SIG-M5 (cell line): Measurements from ENCODE around the gene NCBP2.
A peak's percentile ranks its signal among the peaks of the same experiment; 100 is the strongest.

Experiments used
- DNase-seq: peaks from one replicate; lab custom pipeline; 2025; lab: John Stamatoyannopoulos, UW

Gene NCBP2

GRCh38 chr3:196941729-196942225, 551 bp downstream of the NCBP2 start:
- peak; percentile 6 for DNase-seq

- DNase-seq: no peak
Measured at GRCh38 chr3:196938576-196938975, 3.8 kb downstream of the NCBP2 start.

GRCh38 chr3:196938124-196938523, 4.2 kb downstream of the NCBP2 start:
- DNase-seq: no peak

DNA sequence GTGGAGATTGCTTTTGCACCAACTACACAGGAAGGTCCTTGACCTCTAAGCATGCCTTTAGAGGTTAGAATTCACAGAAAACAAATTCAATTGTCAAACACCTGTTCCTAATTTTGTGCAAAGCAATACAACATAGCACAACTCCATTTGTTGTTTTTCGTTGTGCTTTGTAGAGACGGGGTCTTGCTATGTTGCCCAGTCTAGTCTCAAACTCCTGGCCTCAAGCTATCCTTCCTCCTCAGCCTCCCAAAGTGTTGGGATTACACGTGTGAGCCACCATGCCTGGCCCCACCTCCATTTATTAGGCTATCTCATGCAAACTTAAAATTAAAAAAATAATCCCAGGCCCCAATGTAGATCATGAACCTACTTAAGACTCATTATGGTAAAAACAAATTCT, 6.0 kb downstream of the NCBP2 start:
- DNase-seq: no peak

DNA sequence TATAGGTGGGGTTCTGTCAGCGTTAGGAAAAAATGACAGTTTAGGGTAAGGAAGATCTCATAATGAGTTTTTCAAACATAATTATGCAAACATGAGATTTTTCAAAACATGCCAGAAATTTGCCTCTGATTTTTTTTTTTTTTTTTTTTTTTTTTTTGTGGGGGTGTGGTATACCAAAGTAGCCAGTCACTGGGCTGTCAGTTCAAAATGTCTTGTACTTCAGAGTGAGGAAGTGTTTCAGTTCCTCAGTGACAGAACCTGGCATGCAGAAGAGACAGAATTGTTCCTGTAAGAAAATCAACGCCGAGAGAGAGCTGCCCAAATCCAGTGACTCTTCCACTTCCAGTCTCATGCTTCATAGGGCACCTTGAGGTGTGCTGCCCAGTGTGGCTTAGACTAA, 9.7 kb downstream of the NCBP2 start:
- no peak for DNase-seq

- no peak for DNase-seq
Measured at GRCh38 chr3:196931828-196932587, 10.3 kb downstream of the NCBP2 start.

- no peak for DNase-seq
Measured at GRCh38 chr3:196931157-196931556, 11.2 kb downstream of the NCBP2 start.

DNA sequence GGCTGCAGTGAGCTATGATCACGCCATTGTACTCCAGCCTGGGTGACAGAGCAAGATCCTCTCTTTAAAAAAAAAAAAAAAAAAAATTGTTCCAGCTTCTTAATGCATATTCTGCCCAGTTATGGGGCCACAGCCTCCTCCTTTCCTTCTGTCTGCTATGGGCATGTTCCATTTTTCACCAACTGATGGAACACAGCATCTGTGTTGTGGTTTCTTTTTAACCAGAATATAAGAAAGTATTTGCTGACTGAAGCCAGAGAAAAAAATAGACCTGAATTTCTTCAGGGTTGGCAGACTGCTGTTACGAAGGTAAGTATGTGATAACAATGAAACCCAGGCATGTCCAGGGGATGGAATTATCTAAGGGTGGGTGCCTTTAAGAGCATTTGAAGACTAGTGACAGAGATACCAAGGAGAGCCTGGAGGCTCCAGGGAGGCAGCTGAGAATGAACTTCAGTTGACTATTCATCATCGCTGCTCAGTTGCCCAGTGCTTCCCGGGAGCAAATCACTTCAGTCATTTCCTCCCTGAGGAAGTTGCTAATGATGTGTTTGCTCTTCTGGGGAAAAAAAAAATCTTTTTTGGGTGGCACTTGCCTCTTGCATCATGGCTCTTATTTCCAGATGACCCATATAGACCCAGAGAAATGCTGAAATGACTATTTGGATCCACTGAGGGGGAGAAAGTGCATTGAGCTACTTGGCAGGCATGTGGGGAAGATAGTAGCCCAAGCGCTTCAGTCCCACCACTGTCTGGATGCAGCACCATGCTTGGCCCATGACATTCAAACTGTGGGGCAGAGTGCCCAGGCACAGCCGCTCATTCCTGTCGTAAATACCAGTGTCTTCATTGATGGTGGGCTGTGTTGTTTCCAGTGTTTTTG, 14.5 kb downstream of the NCBP2 start:
- DNase-seq: no peak

GRCh38 chr3:196920733-196921132, 21.6 kb downstream of the NCBP2 start:
- DNase-seq: no peak

DNA sequence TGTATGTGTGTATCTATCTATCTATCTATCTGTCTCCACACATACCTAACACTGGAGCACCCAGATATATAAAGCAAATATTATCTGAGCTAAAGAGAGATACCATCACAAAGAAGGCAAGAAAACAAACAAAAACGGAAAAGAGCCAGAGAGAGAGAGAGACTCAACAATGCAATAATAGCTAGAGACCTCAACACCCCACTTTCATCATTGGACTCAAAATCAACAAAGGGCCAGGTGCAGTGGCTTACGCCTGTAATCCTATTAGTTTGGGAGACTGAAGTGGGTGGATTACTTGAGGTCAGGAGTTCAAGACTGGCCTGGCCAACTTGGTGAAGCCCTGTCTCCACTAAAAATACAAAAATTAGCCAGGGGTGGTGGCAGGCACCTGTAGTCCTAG, 23.4 kb downstream of the NCBP2 start:
- no peak for DNase-seq

DNA sequence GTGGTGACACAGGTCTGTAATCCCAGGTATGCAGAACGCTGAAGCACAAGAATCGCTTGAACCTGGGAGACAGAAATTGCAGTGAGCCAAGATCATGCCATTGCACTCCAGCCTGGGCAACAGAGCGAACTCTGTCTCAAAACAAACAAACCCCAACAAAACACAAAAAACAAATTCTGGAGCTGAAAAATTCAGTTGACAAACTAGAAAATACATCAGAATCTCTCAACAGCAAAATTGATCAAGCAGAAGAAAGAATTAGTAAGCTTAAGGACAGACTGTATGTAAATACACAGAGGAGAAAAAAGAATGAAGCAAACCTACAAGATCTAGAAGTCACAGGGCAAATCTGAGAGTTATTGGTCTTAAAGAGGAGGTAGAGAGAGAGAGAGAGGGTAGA, 25.3 kb downstream of the NCBP2 start:
- no peak for DNase-seq

DNA sequence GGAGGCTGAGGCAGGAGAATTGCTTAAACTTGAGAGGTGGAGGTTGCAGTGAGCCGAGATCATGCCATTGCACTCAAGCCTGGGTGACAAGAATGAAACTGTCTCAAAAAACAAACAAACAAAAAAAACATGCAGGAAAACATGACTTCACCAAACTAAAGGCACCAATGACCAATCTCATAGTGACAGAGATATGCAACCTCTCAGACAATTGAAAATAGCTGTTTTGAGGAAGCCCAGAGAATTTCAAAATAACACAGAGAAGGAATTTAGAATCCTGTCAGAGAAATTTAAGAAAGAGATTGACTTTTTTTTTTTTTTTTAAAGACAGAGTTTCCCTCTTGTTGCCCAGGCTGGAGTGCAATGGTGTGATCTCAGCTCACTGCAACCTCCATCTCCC, 26.1 kb downstream of the NCBP2 start:
- no peak for DNase-seq

DNA sequence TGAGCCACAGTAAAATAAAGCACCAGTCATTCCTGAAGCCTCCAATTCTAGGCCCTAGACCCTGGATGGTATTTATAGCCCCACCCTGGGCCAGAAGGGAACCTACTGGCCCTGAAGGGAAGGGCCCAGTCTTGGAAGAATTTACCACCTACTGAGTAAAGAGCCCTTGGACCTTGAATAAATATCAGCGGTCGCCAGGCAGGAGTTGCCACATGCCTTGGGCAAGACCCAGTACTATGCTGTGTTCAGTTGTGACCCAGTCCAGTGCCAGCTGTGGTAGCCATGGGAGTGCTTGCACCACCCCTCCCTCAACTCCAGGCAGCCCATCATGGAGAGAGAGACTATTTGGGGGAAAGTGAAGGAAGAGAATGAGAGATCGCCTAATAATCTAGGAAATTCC, 27.0 kb downstream of the NCBP2 start:
- no peak for DNase-seq

- DNase-seq: no peak
Measured at GRCh38 chr3:196914866-196915265, 27.5 kb downstream of the NCBP2 start.

- DNase-seq: no peak
Measured at GRCh38 chr3:196903740-196904139, 38.6 kb downstream of the NCBP2 start.

DNA sequence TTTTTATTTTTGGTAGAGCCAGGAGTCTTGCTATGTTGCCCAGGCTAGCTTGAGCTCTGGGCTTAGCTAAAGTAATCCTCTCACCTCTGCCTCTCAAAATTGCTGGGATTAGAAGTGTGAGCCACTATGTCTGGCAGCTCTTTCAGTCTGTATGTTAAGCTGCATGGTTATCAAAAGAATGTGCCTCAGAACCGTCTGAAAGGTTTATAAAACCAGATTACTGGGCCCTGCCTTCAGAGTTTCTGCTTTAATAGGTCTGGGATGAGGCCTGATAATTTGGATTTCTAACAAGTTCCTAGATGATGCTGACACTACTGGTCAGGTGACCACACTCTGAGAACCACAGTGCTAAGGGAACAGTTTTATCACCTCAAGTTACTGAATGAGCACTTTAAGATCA, 40.0 kb downstream of the NCBP2 start:
- no peak for DNase-seq

DNA sequence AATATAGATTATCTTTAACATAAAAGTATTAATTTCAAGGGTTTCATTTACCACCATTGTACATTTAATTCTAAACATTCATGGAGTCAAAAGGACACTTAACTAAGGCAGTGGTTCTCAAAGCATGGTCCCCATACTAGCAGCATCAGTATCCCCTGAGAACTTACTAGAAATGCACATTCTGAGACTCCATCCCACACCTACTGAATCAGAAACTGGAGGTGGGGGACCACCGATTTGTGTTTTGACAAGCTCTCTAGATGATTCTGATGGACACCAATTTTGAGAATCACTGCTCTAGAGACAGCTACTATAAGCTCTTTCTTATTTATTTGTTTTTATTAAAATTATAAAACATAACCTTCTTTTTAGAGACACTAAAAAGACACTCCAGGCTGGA, 40.6 kb downstream of the NCBP2 start:
- no peak for DNase-seq

- DNase-seq: no peak
Measured at GRCh38 chr3:196896229-196896628, 46.1 kb downstream of the NCBP2 start.

DNA sequence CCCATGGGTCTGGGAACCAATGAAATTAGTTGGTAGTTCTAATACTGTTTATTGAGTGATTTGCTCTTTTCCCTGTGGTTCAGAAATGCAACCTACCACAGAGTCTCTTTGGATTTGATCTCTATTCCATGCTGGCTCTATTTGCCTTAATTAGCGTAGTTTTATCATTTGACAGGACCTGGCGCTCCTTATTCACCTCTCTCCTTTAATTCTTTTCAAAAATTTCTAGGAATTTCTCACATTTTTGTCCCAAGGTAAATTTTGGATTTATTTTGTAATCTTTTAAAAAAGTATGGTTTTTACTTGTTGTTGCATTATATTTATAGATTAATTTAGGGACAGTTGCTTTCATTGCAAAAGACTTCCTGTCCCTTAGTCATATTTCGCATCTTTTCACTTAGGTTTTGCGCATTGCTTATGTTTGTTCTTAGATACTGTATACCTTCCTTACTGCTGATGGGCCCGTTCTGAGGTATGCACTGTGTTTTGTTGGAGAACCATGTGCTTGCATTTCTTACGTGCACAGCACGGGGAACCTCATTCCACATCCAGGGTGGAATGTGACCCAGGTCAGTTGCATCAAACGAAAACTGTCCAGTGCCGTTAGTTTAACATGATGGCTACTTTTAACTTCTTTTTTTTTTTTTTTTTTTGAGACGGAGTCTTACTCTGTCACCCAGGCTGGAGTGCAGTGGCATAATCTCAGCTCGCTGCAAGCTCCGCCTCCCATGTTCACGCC, 47.6 kb downstream of the NCBP2 start:
- DNase-seq: no peak

- no peak for DNase-seq
Measured at GRCh38 chr3:196889844-196890708, 52.3 kb downstream of the NCBP2 start.

DNA sequence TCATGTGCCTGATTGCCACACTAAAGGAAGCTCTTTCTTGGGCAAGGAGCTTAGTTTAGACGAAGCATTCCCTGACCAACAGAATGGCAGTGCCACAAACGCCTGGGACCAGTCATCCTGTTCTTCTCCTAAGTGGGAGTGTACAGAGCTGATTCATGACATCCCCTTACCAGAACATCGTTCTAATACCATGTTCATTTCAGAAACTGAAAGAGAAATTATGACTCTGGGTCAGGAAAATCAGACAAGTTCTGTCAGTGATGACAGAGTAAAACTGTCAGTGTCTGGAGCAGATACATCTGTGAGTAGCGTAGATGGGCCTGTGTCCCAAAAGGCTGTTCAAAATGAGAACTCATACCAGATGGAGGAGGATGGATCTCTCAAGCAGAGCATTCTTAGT, 56.2 kb downstream of the NCBP2 start:
- no peak for DNase-seq
